Endometrium (tissue), 2 donors: ENCODE results near the gene PCDHGA1.
"Not testable (repeated sequence)": the region's sequence is repeated elsewhere in the genome, so short reads cannot be mapped to it uniquely, and the experiment has no call there.

Experiments
- FAIRE-seq: peaks from 2 replicates; lab custom pipeline; 2012; peaks lifted over from hg19 to GRCh38; lab: Jason Lieb, UNC
- donor health status: control.
- donor health status: control.

The PCDHGA1 gene

DNA sequence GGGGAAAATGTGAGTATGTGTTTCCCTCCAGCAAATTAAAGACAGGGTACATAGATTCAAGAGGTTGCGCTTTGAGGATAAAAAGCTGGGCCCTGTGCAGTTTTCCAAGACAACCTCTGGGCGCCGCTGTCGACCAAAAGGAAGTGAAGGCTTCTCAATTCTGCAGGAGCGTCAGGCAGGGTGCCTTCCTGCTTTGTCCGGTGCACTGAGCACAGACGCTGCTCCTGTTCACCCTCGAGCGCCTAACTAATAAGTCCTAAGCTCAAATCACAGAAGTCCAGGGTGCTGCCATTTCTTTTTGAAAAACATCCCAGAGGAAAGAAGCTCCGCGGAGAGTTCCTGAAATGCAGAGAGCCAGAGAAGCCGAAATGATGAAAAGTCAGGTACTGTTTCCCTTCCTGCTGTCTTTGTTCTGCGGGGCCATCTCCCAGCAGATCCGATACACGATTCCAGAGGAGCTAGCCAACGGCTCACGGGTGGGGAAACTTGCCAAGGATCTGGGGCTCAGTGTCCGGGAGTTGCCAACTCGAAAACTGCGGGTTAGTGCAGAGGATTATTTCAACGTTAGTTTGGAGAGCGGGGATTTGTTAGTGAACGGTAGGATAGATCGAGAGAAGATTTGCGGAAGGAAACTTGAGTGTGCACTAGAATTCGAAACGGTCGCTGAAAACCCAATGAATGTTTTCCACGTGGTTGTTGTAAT lies 19.8 kb downstream of the PCDHGA1 start, which contains the start of gene PCDHGB1:
Gene PCDHGB1, plus strand, starts transcription at position 183 of the 703 bp plus-strand sequence. Its CDS starts 162 bp downstream, at position 345.
- FAIRE-seq: no peak

DNA sequence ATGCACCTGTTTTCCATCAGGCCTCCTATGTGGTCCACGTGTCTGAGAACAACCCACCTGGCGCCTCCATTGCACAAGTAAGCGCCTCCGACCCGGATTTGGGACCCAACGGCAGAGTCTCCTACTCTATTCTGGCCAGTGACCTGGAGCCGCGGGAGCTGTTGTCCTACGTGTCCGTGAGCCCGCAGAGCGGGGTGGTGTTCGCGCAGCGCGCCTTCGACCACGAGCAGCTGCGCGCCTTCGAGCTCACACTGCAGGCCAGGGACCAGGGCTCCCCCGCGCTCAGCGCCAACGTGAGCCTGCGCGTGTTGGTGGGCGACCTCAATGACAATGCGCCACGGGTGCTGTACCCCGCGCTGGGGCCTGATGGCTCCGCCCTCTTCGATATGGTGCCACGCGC lies 21.3 kb downstream of the PCDHGA1 start:
- FAIRE-seq: no peak

DNA sequence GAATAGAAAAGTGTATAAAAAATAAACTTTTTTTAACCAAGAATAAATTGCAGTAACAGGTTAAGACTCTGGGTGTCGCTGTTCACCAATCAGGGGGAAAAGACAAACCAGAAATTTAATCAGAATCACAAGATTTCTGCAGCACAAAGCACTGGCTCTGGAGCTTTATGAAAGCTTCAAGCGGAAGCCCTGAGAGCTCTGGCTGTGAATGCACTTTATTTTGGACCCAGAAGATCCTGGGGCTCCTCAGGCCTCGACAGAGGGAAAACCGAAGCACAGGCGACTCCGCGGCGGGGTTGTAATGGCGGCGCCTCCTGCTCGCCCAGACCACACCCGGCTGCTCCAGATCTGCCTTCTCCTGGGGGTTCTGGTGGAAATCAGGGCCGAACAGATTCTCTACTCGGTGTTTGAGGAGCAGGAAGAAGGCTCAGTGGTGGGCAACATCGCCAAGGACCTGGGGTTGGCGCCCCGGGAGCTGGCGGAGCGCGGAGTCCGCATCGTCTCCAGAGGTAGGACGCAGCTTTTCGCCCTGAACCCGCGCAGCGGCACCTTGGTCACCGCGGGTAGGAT lies 24.7 kb downstream of the PCDHGA1 start, which contains the start of gene PCDHGA4:
Gene PCDHGA4, plus strand, starts transcription at position 122 of the 570 bp plus-strand sequence. Its CDS starts 87 bp downstream, at position 209.
- no peak for FAIRE-seq

DNA sequence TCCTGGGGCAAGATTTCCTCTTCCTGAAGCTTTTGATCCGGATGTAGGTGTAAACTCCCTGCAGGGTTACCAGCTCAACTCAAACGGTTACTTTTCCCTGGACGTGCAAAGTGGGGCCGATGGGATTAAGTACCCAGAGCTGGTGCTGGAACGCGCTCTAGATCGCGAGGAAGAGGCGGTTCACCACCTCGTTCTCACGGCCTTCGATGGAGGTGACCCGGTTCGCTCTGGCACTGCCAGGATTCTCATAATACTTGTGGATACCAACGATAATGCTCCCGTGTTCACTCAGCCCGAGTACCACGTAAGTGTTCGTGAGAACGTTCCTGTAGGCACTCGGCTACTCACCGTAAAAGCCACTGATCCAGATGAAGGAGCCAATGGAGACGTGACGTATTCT lies 25.3 kb downstream of the PCDHGA1 start:
- FAIRE-seq: no peak

DNA sequence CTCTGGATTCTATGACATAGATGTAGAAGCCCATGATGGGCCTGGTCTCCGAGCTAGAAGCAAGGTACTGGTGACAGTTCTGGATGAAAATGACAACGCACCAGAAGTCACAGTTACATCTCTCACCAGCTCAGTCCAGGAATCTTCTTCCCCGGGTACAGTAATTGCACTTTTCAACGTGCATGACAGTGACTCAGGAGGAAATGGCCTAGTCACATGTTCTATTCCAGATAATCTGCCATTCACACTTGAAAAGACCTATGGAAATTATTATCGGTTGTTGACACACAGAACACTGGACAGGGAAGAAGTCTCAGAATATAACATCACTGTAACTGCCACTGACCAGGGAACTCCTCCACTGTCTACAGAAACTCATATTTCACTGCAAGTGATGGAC lies 25.8 kb downstream of the PCDHGA1 start:
- FAIRE-seq: no peak

DNA sequence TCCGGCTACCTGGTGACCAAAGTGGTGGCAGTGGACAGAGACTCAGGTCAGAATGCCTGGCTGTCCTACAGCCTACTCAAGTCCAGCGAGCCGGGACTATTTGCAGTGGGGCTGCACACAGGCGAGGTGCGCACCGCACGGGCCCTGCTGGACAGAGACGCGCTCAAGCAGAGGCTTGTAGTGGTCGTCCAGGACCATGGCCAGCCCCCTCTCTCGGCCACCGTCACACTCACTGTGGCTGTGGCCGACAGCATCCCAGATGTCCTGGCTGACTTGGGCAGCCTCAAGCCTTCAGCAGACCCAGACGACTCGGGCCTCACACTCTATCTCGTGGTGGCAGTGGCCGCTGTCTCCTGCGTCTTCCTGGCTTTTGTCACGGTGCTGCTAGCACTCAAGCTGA lies 26.6 kb downstream of the PCDHGA1 start:
- no peak for FAIRE-seq

DNA sequence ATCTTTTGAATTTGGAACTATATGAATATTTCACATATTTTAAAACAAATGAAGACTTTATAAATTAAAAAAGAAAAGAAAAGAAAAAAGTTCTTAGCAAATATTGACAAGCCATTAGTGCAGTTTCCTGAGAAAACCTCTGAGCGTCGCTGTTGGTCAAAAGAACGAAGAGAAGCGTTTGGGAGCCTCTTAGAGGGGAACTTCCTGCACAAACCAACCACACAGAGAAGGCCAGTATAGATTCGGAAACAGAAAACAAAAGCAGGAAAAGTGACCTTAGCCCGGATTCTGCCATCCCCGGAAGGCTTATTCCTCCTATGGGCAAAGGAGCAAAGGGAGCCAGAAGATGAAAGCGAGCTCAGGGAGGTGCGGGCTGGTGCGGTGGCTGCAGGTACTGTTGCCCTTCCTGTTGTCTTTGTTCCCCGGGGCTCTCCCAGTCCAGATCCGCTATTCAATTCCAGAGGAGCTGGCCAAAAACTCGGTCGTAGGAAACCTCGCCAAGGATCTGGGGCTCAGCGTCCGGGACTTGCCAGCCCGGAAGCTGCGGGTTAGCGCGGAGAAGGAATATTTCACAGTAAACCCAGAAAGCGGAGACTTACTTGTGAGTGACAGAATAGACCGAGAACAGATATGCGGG lies 29.6 kb downstream of the PCDHGA1 start, which contains the start of gene PCDHGB2:
Gene PCDHGB2, plus strand, starts transcription at position 205 of the 637 bp plus-strand sequence. Its CDS starts 142 bp downstream, at position 347.
- FAIRE-seq: no peak

DNA sequence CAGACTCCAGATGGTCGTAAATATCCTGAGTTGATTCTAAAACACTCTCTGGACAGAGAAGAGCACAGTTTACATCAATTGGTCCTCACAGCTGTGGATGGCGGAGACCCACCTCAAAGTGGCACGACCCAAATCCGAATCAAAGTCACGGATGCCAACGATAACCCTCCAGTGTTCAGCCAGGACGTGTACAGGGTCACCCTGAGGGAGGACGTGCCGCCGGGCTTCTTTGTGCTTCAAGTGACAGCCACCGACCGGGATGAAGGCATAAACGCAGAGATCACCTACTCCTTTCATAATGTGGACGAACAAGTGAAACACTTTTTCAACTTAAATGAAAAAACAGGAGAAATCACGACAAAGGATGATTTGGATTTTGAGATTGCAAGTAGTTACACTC lies 30.4 kb downstream of the PCDHGA1 start:
- no peak for FAIRE-seq

DNA sequence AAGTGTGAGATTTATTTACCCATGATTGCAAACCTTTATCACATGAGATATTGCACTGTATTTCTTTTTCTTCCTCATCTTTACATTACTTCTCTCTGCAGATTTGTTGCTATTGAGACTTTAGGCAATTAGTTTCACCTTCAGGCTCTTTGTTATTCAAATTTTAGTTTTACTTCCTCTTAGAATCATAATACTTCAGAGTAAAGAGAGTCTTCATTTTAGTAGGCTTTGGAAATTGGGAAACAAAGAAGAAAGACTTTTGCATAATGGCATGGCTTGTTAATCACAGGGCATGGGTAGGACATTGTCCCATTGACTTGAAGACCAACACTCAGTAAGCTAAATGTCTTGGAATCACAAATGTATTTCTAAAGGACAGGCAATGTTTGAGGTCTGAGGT lies 32.4 kb downstream of the PCDHGA1 start:
- FAIRE-seq: no peak

DNA sequence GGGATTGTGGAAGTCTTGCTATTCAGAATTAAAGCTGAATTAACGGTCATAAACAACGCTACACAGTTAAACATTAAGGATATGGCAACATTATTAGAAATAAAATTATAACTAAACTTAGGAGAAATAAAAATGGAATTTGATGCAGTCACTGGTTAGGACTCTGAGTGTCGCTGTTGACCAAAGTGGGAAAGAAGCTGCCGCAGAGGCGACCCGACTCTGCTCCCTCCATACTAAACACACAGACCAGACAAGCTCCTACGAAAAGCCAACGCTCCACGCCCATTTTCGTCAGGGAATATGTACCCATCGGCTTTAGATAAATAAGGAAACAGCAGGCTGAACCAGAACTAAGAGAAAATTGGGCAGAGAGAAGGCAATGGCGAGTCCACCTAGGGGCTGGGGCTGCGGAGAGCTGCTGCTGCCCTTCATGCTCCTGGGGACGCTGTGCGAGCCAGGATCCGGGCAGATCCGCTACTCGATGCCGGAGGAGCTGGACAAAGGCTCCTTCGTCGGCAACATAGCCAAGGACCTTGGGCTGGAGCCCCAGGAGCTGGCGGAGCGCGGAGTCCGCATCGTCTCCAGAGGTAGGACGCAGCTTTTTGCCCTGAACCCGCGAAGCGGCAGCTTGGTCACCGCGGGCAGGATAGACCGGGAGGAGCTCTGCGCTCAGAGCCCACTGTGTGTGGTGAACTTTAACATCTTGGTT lies 33.8 kb downstream of the PCDHGA1 start, which contains the start of gene PCDHGA5:
Gene PCDHGA5, plus strand, starts transcription at position 211 of the 709 bp plus-strand sequence. Its CDS starts 169 bp downstream, at position 380.
- FAIRE-seq: no peak

DNA sequence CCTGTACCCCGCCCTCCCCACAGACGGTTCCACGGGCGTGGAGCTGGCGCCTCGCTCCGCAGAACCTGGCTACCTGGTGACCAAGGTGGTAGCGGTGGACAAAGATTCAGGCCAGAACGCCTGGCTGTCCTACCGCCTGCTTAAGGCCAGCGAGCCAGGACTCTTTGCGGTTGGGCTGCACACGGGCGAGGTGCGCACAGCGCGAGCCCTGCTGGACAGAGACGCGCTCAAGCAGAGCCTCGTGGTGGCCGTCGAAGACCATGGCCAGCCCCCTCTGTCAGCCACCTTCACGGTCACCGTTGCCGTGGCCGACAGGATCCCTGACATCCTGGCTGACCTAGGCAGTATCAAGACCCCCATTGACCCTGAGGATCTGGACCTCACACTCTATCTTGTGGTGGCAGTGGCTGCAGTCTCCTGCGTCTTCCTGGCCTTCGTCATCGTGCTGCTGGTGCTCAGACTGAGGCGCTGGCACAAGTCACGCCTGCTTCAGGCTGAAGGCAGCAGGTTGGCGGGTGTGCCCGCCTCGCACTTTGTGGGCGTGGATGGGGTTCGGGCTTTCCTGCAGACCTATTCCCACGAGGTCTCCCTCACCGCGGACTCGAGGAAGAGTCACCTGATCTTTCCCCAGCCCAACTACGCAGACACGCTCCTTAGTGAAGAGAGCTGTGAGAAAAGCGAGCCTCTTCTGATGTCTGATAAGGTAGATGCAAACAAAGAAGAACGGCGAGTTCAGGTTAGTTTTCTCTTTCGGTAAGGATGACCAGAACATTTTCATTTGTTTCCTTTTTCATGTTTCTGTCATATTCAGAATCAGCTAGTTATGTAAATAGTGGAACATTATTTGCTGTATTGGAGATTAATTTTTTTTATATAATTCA lies 35.9 kb downstream of the PCDHGA1 start:
- no peak for FAIRE-seq

DNA sequence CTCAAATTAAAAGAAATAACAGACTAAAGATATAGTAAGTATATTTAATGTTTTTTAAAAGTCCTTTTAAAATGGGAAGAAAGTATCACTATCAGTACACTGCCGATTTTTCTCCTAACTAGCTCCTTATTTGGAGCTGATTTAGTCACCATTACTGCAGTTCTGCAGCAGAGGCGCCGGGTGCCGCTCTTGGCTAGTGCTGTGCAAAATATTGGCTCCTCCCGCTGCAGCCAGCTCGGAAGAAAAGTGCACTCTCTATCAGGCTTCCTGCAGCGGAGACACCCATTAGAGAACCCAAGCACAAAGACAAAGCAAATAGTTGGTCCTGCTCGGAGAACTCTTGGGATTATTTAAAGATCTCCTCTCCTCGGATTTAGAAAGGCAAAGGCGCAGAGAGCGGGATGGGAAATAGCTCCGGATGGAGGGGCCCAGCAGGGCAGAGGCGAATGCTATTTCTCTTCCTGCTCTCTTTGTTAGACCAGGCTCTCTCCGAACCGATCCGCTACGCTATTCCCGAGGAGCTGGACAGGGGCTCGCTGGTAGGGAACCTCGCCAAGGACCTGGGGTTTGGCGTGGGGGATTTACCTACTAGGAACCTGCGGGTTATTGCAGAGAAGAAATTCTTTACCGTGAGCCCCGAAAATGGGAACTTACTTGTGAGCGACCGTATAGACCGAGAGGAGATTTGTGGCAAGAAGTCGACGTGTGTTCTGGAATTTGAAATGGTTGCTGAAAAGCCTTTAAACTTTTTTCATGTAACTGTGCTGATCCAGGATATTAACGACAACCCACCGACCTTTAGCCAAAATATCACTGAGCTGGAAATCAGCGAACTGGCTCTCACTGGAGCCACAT lies 39.9 kb downstream of the PCDHGA1 start, which contains the start of gene PCDHGB3:
Gene PCDHGB3, plus strand, starts transcription at position 249 of the 855 bp plus-strand sequence. Its CDS starts 153 bp downstream, at position 402.
- no peak for FAIRE-seq

DNA sequence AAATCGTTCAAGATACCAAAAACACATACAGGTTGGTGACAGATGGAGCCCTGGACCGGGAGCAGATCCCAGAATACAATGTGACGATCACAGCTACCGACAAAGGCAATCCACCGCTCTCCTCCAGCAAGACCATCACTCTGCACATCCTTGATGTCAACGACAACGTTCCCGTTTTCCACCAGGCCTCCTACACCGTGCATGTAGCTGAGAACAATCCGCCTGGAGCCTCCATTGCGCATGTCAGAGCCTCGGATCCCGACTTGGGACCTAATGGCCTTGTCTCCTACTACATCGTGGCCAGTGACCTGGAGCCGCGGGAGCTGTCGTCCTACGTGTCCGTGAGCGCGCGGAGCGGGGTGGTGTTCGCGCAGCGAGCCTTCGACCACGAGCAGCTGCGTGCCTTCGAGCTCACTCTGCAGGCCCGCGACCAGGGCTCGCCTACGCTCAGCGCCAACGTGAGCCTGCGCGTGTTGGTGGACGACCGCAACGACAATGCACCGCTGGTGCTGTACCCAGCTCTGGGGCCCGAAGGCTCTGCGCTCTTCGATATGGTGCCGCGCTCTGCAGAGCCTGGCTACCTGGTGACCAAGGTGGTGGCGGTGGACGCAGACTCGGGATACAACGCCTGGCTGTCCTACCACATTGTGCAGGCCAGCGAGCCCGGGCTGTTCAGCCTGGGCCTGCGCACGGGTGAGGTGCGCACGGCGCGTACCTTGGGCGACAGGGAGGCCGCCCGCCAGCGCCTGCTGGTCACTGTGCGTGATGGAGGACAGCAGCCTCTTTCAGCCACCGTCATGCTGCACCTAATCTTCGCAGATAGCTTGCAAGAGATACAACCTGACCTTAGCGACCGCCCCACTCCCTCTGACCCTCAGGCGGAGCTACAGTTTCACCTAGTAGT lies 41.5 kb downstream of the PCDHGA1 start:
- no peak for FAIRE-seq

DNA sequence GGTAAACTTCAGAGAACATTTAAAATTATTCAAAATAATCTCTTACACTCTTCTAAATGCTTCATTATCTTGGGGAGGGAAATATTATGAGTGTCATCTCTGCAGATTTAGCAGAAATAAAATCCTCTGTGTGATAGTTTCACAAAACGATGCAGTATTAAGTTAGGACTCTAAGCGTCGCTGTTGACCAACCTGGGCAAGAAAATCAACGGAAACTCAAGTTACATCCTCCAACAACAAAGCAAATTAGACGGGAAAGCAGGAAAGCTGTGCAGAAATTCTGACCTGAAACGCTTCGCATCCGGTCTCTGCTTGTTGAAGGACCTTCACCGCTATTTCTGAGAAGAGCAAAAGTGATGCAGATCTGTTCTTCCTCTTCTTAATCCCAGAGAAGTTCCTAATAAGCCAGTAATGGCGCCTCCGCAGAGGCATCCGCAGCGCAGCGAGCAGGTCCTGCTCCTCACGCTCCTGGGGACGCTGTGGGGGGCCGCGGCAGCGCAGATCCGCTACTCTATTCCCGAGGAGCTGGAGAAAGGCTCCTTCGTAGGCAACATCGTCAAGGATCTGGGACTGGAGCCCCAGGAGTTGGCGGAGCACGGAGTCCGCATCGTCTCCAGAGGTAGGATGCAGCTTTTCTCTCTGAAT lies 43.5 kb downstream of the PCDHGA1 start, which contains the start of gene PCDHGA6:
Gene PCDHGA6, plus strand, starts transcription at position 219 of the 645 bp plus-strand sequence. Its CDS starts 193 bp downstream, at position 412.
- no peak for FAIRE-seq

DNA sequence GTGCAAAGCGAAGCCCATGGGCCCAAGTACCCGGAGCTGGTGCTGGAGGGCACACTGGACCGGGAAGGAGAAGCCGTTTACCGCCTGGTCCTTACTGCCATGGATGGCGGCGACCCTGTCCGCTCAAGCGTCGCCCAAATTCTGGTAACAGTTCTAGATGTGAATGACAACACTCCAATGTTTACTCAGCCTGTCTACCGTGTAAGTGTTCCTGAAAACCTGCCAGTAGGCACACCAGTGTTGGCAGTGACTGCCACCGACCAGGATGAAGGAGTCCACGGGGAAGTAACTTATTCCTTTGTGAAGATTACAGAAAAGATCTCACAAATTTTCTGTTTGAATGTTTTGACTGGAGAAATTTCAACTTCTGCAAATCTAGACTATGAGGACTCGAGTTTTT lies 44.3 kb downstream of the PCDHGA1 start:
- no peak for FAIRE-seq

DNA sequence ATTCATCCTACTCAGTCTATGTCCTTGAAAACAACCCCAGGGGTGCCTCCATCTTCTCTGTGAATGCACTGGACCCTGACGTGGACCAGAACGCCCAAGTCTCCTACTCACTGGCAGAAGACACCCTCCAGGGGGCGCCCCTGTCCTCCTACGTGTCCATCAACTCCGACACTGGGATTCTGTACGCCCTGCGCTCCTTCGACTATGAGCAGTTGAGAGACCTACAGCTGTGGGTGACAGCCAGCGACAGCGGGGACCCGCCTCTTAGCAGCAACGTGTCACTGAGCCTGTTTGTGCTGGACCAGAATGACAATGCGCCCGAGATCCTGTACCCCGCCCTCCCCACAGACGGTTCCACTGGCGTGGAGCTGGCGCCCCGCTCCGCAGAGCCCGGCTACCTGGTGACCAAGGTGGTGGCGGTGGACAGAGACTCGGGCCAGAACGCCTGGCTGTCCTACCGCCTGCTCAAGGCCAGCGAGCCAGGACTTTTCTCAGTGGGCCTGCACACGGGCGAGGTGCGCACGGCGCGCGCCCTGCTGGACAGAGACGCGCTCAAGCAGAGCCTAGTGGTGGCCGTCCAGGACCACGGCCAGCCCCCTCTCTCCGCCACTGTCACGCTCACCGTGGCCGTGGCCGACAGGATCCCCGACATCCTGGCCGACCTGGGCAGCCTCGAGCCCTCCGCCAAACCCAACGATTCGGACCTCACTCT lies 45.3 kb downstream of the PCDHGA1 start:
- FAIRE-seq: not testable (repeated sequence)

DNA sequence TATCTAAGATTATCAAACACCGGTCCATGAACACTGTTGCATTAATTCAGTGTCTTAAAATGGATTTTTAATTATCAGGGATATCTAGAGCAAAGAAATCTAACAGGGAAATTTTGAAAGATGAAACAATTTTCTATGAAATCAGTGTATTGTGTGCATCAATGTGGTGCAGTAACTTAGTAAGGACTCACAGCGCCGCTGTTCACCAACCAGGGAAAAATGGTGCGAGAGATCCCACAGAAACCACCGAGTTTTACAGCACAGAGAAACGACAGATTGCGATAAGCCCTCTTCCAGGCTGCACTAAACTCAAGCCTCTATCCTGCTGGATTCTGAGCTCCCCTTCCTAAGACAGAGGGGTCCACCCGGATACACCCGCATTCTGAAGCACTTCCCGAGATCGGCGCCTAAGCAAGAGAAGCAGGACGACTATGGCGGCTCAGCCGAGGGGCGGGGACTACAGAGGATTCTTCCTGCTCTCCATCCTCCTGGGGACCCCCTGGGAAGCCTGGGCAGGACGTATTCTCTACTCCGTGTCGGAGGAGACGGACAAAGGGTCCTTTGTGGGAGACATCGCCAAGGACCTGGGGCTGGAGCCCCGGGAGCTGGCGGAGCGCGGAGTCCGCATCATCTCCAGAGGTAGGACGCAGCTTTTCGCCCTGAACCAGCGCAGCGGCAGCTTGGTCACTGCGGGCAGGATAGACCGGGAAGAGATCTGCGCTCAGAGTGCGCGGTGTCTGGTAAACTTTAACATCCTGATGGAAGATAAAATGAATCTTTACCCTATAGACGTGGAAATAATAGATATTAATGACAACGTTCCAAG lies 52.4 kb downstream of the PCDHGA1 start, which contains the start of gene PCDHGA7:
Gene PCDHGA7, plus strand, starts transcription at position 274 of the 826 bp plus-strand sequence. Its CDS starts 158 bp downstream, at position 432.
- no peak for FAIRE-seq
